Measurements from ENCODE around the gene IGSF23. TPM values are rescaled to one million over a fixed set of nuclear protein-coding genes. Genes with fewer than 3 reads are reported as not detected.

IGSF23 gene
- total and polyA plus RNA-seq, 2 of the 4 experiments (the other 2 are of a cell fraction), result 0.27 TPM; not detected in 1

DNA sequence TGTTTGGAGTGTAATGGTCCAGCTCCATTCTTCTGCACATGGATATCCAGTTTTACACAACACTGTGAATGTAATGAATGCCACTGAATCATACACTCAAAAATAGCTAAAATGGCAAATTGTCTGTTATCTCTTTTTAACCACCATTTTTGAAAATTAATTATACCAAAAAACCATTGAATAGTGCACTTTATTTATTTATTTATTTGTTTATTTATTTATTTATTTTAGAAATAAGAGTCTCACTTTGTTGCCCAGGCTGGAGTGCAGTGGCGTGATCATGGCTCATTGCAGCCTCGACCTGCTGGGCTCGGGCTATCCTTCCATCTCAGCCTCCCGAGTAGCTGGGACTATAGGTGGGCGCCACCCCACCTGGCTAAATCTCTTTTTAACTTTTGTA lies 50.6 kb downstream of the IGSF23 start (continued):
- TF ChIP-seq MAZ (IDR thresholded peaks at IDR 0.05; ENCODE audit: borderline replicate concordance, low read depth, low read length), result no peak

DNA sequence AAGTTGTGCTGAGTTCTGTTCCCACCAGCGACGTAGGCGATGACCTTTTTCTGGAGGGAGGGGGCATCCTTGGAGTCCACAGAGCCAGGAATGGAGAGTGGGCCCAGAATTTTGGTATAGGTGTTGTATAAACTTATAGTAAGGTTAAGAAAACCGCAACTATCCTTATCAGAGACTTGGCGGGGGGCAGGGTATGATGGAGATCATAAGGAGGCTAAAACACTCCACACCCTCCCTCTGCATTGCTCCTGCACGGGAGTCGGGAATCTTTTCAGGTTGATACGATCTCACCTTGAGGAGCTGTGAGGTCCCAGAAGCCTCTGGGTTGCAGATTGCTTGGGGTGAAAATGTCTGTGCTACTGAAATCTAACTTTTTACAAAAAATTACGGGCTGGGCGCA lies 51.6 kb downstream of the IGSF23 start:
- POLR2A ChIA-PET (ENCODE audit: unreplicated experiment), result no interaction called here
- CTCF ChIA-PET, result no interaction called here
- intact Hi-C loops (cut with micrococcal nuclease) (no loop called here), in situ Hi-C loops (cut with MboI; ENCODE audit: low sequenced_read_pairs) (no loop called here), dilution Hi-C loops (cut with HindIII; ENCODE audit: low sequenced_read_pairs, unreplicated experiment) (no loop called here)
- H3K4ac ChIP-seq (ENCODE audit: low read depth, low read length), result no peak overlapping the region
- H3K4me1 ChIP-seq (ENCODE audit: control insufficient read depth, insufficient read depth, low read length), result no peaks in the 10 kb centered on the region
- H4K5ac ChIP-seq (ENCODE audit: low read depth, low read length), result no peak overlapping the region
- H3K27me3 ChIP-seq (ENCODE audit: control insufficient read depth, insufficient read depth, low read length), result no peaks in the 10 kb centered on the region
- H2AK9ac ChIP-seq (replicated peaks; ENCODE audit: low read depth, low read length, poor library complexity), result no peak overlapping the region
- no peak overlapping the region for H3K18ac ChIP-seq (ENCODE audit: low read depth, low read length)
- H2BK120ac ChIP-seq (ENCODE audit: low read depth, low read length), result no peak overlapping the region
- no peak overlapping the region for H4K8ac ChIP-seq (ENCODE audit: low read depth in 2 of 2, low read length in 2 of 2)
- H3K9me3 ChIP-seq (ENCODE audit: control insufficient read depth, insufficient read depth, low read length), result no peaks in the 10 kb centered on the region
- H4K91ac ChIP-seq (ENCODE audit: insufficient read depth, low read depth, low read length), result no peak overlapping the region
- TF ChIP-seq, protein P1, sequence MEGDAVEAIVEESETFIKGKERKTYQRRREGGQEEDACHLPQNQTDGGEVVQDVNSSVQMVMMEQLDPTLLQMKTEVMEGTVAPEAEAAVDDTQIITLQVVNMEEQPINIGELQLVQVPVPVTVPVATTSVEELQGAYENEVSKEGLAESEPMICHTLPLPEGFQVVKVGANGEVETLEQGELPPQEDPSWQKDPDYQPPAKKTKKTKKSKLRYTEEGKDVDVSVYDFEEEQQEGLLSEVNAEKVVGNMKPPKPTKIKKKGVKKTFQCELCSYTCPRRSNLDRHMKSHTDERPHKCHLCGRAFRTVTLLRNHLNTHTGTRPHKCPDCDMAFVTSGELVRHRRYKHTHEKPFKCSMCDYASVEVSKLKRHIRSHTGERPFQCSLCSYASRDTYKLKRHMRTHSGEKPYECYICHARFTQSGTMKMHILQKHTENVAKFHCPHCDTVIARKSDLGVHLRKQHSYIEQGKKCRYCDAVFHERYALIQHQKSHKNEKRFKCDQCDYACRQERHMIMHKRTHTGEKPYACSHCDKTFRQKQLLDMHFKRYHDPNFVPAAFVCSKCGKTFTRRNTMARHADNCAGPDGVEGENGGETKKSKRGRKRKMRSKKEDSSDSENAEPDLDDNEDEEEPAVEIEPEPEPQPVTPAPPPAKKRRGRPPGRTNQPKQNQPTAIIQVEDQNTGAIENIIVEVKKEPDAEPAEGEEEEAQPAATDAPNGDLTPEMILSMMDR (conservative IDR thresholded peaks at IDR 0.05; ENCODE audit: low read depth, low read length), result no peak
- TF ChIP-seq CHD1 (IDR thresholded peaks at IDR 0.05; ENCODE audit: low read depth, low read length), result no peak
- no peak for TF ChIP-seq RFX5 (IDR thresholded peaks at IDR 0.05; ENCODE audit: low read depth, low read length)
- no peak for TF ChIP-seq FOS (IDR thresholded peaks at IDR 0.05; ENCODE audit: low read depth, low read length)
- no peak for TF ChIP-seq MXI1 (IDR thresholded peaks at IDR 0.05; ENCODE audit: borderline replicate concordance, low read depth, low read length)
- TF ChIP-seq, protein P2, sequence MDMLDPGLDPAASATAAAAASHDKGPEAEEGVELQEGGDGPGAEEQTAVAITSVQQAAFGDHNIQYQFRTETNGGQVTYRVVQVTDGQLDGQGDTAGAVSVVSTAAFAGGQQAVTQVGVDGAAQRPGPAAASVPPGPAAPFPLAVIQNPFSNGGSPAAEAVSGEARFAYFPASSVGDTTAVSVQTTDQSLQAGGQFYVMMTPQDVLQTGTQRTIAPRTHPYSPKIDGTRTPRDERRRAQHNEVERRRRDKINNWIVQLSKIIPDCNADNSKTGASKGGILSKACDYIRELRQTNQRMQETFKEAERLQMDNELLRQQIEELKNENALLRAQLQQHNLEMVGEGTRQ (IDR thresholded peaks at IDR 0.05; ENCODE audit: low read depth, low read length), result no peak
- TF ChIP-seq MAZ (IDR thresholded peaks at IDR 0.05; ENCODE audit: borderline replicate concordance, low read depth, low read length), result no peak
- no peak for TF ChIP-seq RCOR1 (IDR thresholded peaks at IDR 0.05; ENCODE audit: insufficient replicate concordance, low read length)
- TF ChIP-seq, protein P3, sequence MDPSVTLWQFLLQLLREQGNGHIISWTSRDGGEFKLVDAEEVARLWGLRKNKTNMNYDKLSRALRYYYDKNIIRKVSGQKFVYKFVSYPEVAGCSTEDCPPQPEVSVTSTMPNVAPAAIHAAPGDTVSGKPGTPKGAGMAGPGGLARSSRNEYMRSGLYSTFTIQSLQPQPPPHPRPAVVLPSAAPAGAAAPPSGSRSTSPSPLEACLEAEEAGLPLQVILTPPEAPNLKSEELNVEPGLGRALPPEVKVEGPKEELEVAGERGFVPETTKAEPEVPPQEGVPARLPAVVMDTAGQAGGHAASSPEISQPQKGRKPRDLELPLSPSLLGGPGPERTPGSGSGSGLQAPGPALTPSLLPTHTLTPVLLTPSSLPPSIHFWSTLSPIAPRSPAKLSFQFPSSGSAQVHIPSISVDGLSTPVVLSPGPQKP (IDR thresholded peaks at IDR 0.05; ENCODE audit: borderline replicate concordance, low read depth, low read length), result no peak
- TF ChIP-seq NFE2L2 (IDR thresholded peaks at IDR 0.05; ENCODE audit: low read depth, low read length), result no peak
- no peak for TF ChIP-seq RAD21 (IDR thresholded peaks at IDR 0.05; ENCODE audit: low read length)
- BruUV-seq (replicated peaks), result no TSS peak
- H3K9me1 ChIP-seq (ENCODE audit: insufficient read depth, low read length), result peaks cover 13% of the 10 kb centered on the region
- H3K23ac ChIP-seq (ENCODE audit: low read depth, low read length), result no peak overlapping the region
- no peak overlapping the region for H2BK20ac ChIP-seq (ENCODE audit: low read depth, low read length)
- no peak overlapping the region for H2BK5ac ChIP-seq (ENCODE audit: low read depth, low read length, poor library complexity, severe bottlenecking)
- H3K79me1 ChIP-seq (ENCODE audit: low read depth in 1 of 2, low read length in 2 of 2), result peaks cover 12 to 37% of the 10 kb centered on the region in 2 experiments; a peak in 3 of 4 replicates
- no peak overlapping the region for H2BK15ac ChIP-seq (ENCODE audit: low read depth, low read length)
- H3K4me2 ChIP-seq (ENCODE audit: low read depth, low read length), result no peak overlapping the region
- H2AK5ac ChIP-seq (ENCODE audit: low read depth, low read length), result no peak overlapping the region
- no peak overlapping the region for H3K56ac ChIP-seq (ENCODE audit: extremely low read depth, insufficient read depth, low read length)
- ATAC-seq (ENCODE audit: low read depth) (no peak), DNase-seq (no peak)
- H3K36me3 ChIP-seq (ENCODE audit: control insufficient read depth, insufficient read depth, low read length), result peaks cover 39% of the 10 kb centered on the region
- H3K9ac ChIP-seq (ENCODE audit: low read depth, low read length), result no peak overlapping the region
- no peaks in the 10 kb centered on the region for H4K20me1 ChIP-seq (ENCODE audit: insufficient read depth, low read length)
- H3K27ac ChIP-seq (ENCODE audit: insufficient read depth, low read length), result no peak overlapping the region
- no peak overlapping the region for H2AFZ ChIP-seq (replicated peaks; ENCODE audit: low read length, poor library complexity)
- no peak overlapping the region for H3K4me3 ChIP-seq (ENCODE audit: insufficient read depth, low read depth, low read length)
- 100% methylated on average over 2 of the region's 10 CpGs; no CpG with 5 or more reads in 1 of the 2 experiments for WGBS, 2 experiments (ENCODE audit: extremely low coverage in 2 of 2, insufficient read length in 1 of 2)
- H3K14ac ChIP-seq (replicated peaks; ENCODE audit: low read depth, low read length), result no peak overlapping the region

Measured in IMR-90 (cell line).